Neural crest cell (in vitro differentiated cells): ENCODE measurements around the gene PPP3CA. TPM values are rescaled to one million over a fixed set of nuclear protein-coding genes. Genes with fewer than 3 reads are reported as not detected.
"Not testable (repeated sequence)": the region's sequence is repeated elsewhere in the genome, so short reads cannot be mapped to it uniquely, and the experiment has no call there.

Experiments used
- DNase-seq: peaks from one replicate; pipeline ENCODE4 v3.0.0; 2021; ENCODE audit warnings: low read depth, mixed read lengths, low spot score
- H3K27ac Mint-ChIP-seq: one replicate; pipeline ENCODE4 v1.8.0; 2021; ENCODE audit warnings: mild to moderate bottlenecking, mixed read lengths; ENCODE audit not compliant: unreplicated experiment
- H3K27me3 Mint-ChIP-seq: 2 replicates; pipeline ENCODE4 v1.8.0; 2021; ENCODE audit warnings: low read depth, mild to moderate bottlenecking, mixed read lengths
- H3K36me3 Mint-ChIP-seq: 2 replicates; pipeline ENCODE4 v1.8.0; 2021; ENCODE audit warnings: low read depth, mild to moderate bottlenecking, mixed read lengths
- H3K4me1 Mint-ChIP-seq: 2 replicates; pipeline ENCODE4 v1.8.0; 2021; ENCODE audit warnings: mixed read lengths
- H3K4me3 Mint-ChIP-seq: one replicate; pipeline ENCODE4 v1.8.0; 2021; ENCODE audit warnings: mild to moderate bottlenecking, mixed read lengths
- H3K9me3 Mint-ChIP-seq: 2 replicates; pipeline ENCODE4 v1.8.0; 2021; ENCODE audit warnings: mixed read lengths
- CTCF ChIP-seq: fragments of 200-600 bp; sonication (generic); conservative IDR thresholded peaks from 2 replicates; pipeline ENCODE4 v1.5.0; 2021; ENCODE audit warnings: antibody characterized with exemption, mild to moderate bottlenecking
- total RNA-seq: library from RNA; stranded (reverse); gene quantifications from 2 replicates; pipeline ENCODE4 v1.2.1, GENCODE V29; 2021

Gene PPP3CA
- total RNA-seq, 1 donor from 2014 or later, result 12.2 TPM

- Mint-ChIP-seq H3K4me1 (peaks cover 7% of the 10 kb centered on the region), H3K9me3 (peaks cover 10% of the 10 kb centered on the region), H3K4me3 (no peak overlapping the region), H3K27ac (no peak overlapping the region), H3K27me3 (no peaks in the 10 kb centered on the region), H3K36me3 (no peaks in the 10 kb centered on the region)
- DNase-seq, result no peak
- TF ChIP-seq CTCF, result no peak
Observed at GRCh38 chr4:101000496-101000895, 346.8 kb downstream of the PPP3CA start.

- H3K36me3 Mint-ChIP-seq, result no peaks in the 10 kb centered on the region
- H3K4me1 Mint-ChIP-seq, result no peaks in the 10 kb centered on the region
- H3K27me3 Mint-ChIP-seq, result no peaks in the 10 kb centered on the region
- no peak overlapping the region for H3K4me3 Mint-ChIP-seq
- no peak overlapping the region for H3K27ac Mint-ChIP-seq
- DNase-seq, result no peak
- H3K9me3 Mint-ChIP-seq, result peaks cover 9% of the 10 kb centered on the region
- TF ChIP-seq CTCF, result no peak
Observed at GRCh38 chr4:100995671-100996070, 351.7 kb downstream of the PPP3CA start.

GRCh38 chr4:100995002-100995401 lies 352.3 kb downstream of the PPP3CA start:
- not testable (repeated sequence) for H3K4me3 Mint-ChIP-seq, H3K9me3 Mint-ChIP-seq, H3K36me3 Mint-ChIP-seq, H3K27ac Mint-ChIP-seq, H3K4me1 Mint-ChIP-seq, DNase-seq, H3K27me3 Mint-ChIP-seq

GRCh38 chr4:100991332-100992069 lies 355.8 kb downstream of the PPP3CA start:
- not testable (repeated sequence) for H3K4me3 Mint-ChIP-seq, DNase-seq, H3K27me3 Mint-ChIP-seq, H3K36me3 Mint-ChIP-seq, H3K9me3 Mint-ChIP-seq
- peak overlapping the region; percentile 52 for H3K27ac Mint-ChIP-seq
- H3K4me1 Mint-ChIP-seq, result peaks cover 10% of the 10 kb centered on the region

- peaks cover 17% of the 10 kb centered on the region for H3K4me1 Mint-ChIP-seq
- DNase-seq, result no peak
- peaks cover 7% of the 10 kb centered on the region for H3K9me3 Mint-ChIP-seq
- peaks cover 2% of the 10 kb centered on the region for H3K36me3 Mint-ChIP-seq
- TF ChIP-seq CTCF, result no peak
- H3K27me3 Mint-ChIP-seq, result no peaks in the 10 kb centered on the region
- H3K27ac Mint-ChIP-seq, result no peak overlapping the region
- H3K4me3 Mint-ChIP-seq, result no peak overlapping the region
Observed at GRCh38 chr4:100989401-100989800, 357.9 kb downstream of the PPP3CA start.

GRCh38 chr4:100988876-100989275 lies 358.4 kb downstream of the PPP3CA start:
- no peak for TF ChIP-seq CTCF
- H3K36me3 Mint-ChIP-seq, result peaks cover 2% of the 10 kb centered on the region
- H3K27me3 Mint-ChIP-seq, result no peaks in the 10 kb centered on the region
- peaks cover 7% of the 10 kb centered on the region for H3K9me3 Mint-ChIP-seq
- H3K27ac Mint-ChIP-seq, result no peak overlapping the region
- no peak for DNase-seq
- peaks cover 17% of the 10 kb centered on the region for H3K4me1 Mint-ChIP-seq
- H3K4me3 Mint-ChIP-seq, result no peak overlapping the region
